Measurements from ENCODE around the gene PIGC.
"Not testable (repeated sequence)": the region's sequence is repeated elsewhere in the genome, so short reads cannot be mapped to it uniquely, and the experiment has no call there.

Gene PIGC

GRCh38 chr1:172465617-172466016, 21.7 kb upstream of the PIGC start:
- no peak for DNase-seq

GRCh38 chr1:172460887-172461315, 17.0 kb upstream of the PIGC start:
- no peak for DNase-seq

GRCh38 chr1:172460177-172460576, 16.3 kb upstream of the PIGC start:
- DNase-seq = no peak

- no peak for DNase-seq
Measured at GRCh38 chr1:172457479-172458130, 13.7 kb upstream of the PIGC start.

GRCh38 chr1:172456344-172456769, 12.5 kb upstream of the PIGC start:
- no peak for DNase-seq

GRCh38 chr1:172455451-172455850, 11.6 kb upstream of the PIGC start:
- no peak for DNase-seq

- DNase-seq = no peak
Measured at GRCh38 chr1:172453607-172454006, 9.7 kb upstream of the PIGC start.

- DNase-seq = no peak
Measured at GRCh38 chr1:172453153-172453545, 9.3 kb upstream of the PIGC start.

GRCh38 chr1:172452536-172453152, 8.8 kb upstream of the PIGC start:
- DNase-seq = no peak

GRCh38 chr1:172451002-172451443, 7.2 kb upstream of the PIGC start:
- DNase-seq = peak in 1 of 5 experiments; percentile 74

- no peak for DNase-seq
Measured at GRCh38 chr1:172450524-172450885, 6.6 kb upstream of the PIGC start.

- DNase-seq = peak in 1 of 5 experiments; percentile 49
Measured at GRCh38 chr1:172449585-172450523, 6.0 kb upstream of the PIGC start.

GRCh38 chr1:172448995-172449584, 5.2 kb upstream of the PIGC start:
- peak in 1 of 5 experiments; percentile 62 for DNase-seq

- no peak for DNase-seq
Measured at GRCh38 chr1:172447641-172448040, 3.8 kb upstream of the PIGC start.

GRCh38 chr1:172446547-172446946, 2.7 kb upstream of the PIGC start:
- DNase-seq = no peak

GRCh38 chr1:172442843-172443565, 865 bp downstream of the PIGC start:
- no peak for DNase-seq

GRCh38 chr1:172442404-172442803, 1.5 kb downstream of the PIGC start:
- DNase-seq = no peak

GRCh38 chr1:172437183-172437582, 6.7 kb downstream of the PIGC start:
- DNase-seq = not testable (repeated sequence)

- DNase-seq = peak in 1 of 5 experiments; percentile 38
Measured at GRCh38 chr1:172431721-172432192, 12.1 kb downstream of the PIGC start.

GRCh38 chr1:172431204-172431603, 12.7 kb downstream of the PIGC start:
- no peak for DNase-seq

- DNase-seq = no peak
Measured at GRCh38 chr1:172430128-172430454, 13.8 kb downstream of the PIGC start.
